Embryonic facial prominence (tissue), 1 donor: Measurements from ENCODE around the gene MRPL40.

ENCODE experiments used
- DNase-seq: peaks from one replicate; pipeline ENCODE4 v3.0.0-alpha.2; 2016; ENCODE audit errors: extremely low spot score

MRPL40 gene

GRCh38 chr22:19461506-19461905 is 29.2 kb downstream of the MRPL40 start:
- no peak for DNase-seq

DNA sequence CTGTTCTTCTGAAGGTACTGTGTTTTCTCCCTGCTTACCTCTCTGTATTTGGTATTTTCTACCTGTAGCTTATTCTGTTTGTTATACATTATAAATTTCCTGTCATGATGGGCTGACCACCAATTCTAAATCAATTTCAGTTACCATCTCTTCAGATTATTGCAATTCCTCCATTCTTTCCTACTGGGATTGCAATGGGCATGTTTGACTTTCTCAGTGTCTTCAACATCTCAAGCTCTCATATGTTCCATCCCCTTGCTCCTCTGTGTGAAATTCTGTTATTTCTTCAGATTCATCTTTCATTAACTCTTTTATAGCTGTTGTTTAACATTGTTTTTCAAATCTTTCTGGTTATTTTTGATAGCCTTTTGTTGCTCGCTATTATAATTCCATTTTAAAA is 30.7 kb downstream of the MRPL40 start:
- no peak for DNase-seq

DNA sequence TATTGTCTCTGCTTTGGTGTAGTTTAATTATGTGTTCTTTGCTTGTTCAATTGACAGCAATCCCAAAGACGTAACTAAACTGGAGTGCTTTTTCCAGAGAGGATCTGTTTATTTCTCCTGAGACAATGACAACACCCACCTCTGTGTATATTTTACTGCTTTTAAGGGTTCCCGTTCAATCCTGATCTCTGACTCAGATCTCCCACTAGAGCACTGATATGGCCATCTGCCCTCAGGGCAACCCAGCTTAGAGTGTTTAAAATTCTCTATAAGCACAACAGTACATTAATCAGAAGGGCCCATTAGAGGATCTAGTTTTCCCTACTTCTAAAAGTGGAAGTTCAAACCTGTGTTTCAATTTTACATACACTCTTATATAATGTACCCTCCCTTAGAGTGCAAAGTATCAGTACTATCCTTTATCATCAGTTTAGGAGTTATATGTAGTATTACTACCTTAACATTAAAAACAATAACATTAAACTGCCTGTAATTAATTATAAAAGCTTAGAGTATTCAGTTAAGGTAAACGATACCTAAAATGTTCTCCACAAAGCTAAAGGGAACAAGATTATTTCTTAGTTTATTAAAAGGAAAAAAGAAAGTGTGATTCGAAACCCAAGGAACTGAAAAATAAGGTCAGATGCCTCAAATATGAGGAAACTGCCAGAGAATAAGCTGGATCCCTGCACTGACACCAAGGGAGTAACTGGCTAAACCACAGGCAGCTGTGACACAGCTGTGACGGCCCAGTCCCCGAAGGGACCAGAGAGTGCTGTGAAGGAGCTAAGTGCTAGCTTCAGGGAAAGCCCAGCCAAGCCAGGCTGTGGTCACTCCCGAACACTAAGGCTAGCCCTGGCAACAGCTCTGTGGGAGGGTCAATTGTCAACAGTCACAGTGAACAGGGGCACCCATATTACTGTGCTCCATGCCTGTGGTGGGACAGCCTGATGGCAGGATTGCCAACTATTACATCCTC is 31.4 kb downstream of the MRPL40 start:
- no peak for DNase-seq

DNA sequence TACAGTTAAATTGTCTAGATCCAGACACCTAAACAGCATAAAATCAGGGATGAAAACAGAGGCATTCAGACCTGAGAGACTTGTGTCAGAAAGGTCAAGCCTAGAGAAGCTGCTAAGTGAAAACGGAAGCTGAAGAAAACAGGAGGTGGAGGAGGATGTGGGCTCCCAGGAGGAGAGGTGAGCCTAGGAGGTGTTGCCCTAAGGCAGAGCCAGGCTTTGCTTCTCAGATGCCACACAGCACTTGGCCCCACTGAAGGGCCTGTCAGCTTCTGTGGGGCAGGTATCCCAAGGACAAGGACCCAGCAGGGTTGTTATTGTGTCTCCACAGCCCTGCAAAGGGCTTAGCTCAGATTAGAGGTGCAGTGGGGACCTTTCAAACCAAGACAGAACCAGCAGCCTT is 32.2 kb downstream of the MRPL40 start:
- DNase-seq = no peak

- no peak for DNase-seq
Measured at GRCh38 chr22:19464975-19465374, 32.6 kb downstream of the MRPL40 start.

DNA sequence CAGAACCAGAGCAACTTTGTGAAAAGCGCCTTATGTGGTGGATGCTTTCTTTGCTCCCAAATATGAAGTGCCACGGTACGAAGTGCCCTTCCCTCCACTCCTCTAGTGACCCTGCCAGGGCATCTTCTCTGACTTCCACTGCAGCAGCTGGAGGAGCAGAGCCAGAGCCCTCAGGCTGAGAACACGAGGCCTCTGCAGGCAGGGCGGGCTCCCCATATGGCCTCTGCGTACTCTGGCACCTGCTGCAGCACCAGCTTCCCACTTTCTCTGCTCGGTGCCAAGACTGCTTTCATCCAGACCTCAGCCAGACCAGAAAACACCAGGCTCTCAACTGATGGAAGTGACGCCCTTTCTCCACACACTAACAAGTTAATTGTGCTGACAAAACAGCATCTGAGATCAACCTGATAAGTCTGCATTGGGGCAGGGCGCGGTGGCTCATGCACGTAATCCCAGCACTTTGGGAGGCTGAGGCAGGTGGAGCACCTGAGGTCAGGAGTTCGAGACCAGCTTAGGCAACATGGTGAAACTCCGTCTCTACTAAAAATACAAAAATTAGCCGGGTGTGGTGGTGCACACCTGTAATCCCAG is 33.9 kb downstream of the MRPL40 start:
- no peak for DNase-seq

GRCh38 chr22:19466848-19467752 is 34.8 kb downstream of the MRPL40 start:
- DNase-seq = no peak

- no peak for DNase-seq
Measured at GRCh38 chr22:19467912-19468311, 35.6 kb downstream of the MRPL40 start.

GRCh38 chr22:19469421-19469820 is 37.1 kb downstream of the MRPL40 start:
- no peak for DNase-seq

- no peak for DNase-seq
Measured at GRCh38 chr22:19470010-19470409, 37.7 kb downstream of the MRPL40 start.

DNA sequence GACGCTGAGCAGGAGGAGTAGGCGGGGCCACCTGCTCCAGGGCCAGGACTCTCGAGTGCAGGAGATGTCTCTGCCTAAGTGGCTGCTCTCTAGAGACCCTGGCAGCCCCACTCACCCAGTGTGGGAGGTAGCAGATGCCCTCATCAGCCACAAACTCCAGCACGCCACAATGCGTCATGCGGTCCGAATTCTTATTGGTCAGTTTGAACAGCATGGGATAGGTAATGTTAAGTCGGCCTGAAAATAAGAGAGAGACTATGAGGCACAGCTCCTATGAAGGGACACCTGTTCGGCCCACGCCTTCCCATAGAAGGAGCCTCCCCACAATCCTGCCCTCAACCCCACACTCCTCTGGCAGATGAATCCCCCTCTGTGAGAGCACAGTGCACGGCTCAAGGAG is 39.2 kb downstream of the MRPL40 start:
- DNase-seq = no peak

DNA sequence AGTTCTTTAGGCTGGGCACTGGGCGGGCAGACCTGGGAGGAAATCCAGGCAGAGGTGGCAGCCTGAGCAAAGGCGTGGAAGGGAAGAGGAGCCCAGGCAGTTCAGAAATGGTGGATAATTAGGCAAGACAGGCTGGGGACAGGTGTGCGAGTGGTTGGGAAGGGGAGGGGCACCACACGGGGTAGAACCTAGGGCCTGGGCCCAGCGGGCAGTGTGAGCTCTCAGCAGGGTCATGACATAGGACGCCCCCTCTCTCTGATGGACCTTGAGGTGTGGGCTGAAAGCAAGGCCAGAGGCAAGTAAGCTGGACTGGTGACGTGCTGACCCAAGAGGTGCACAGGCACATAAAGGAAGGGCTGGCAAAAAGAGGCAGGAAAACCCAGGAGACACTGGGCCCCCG is 39.9 kb downstream of the MRPL40 start:
- DNase-seq = no peak

GRCh38 chr22:19473578-19473977 is 41.2 kb downstream of the MRPL40 start:
- no peak for DNase-seq

- DNase-seq = no peak
Measured at GRCh38 chr22:19476023-19476422, 43.7 kb downstream of the MRPL40 start.

- DNase-seq = no peak
Measured at GRCh38 chr22:19477321-19478044, 45.1 kb downstream of the MRPL40 start.

- DNase-seq = no peak
Measured at GRCh38 chr22:19478045-19478900, 45.9 kb downstream of the MRPL40 start.

- DNase-seq = peak; percentile 43
Measured at GRCh38 chr22:19478901-19479354, 46.6 kb downstream of the MRPL40 start, which contains the start of gene UFD1. Gene UFD1, minus strand, starts transcription at chr22:19479193. Its CDS starts 108 bp downstream, at chr22:19479085.

- peak; percentile 97 for DNase-seq
Measured at GRCh38 chr22:19479355-19480172, 47.2 kb downstream of the MRPL40 start, which contains the start of gene CDC45. Gene CDC45, plus strand, starts transcription at chr22:19479920. Its CDS starts 49 bp downstream, at chr22:19479969.

- no peak for DNase-seq
Measured at GRCh38 chr22:19480173-19480568, 47.8 kb downstream of the MRPL40 start.
